Endothelial cell of umbilical vein (primary cell): ENCODE measurements around the gene LPP. TPM values are rescaled to one million over a fixed set of nuclear protein-coding genes. Genes with fewer than 3 reads are reported as not detected.

Experiments
- BruUV-seq: library from RNA; stranded (reverse); fragments of 400-500 nt; replicated peaks from 2 replicates; lab custom pipeline; 2021; lab: Mats Ljungman, UMichigan
- CTCF ChIA-PET: fragments of 300-600, 350-600 bp; sonication (Branson Sonifier 250); formaldehyde crosslinking; loops from one replicate; lab custom pipeline; 2021; ENCODE audit warnings: antibody characterized with exemption, inconsistent platforms; lab: Charles Lee
- POLR2A ChIA-PET: fragments of 300-600, 350-600 bp; sonication (Branson Sonifier 250); formaldehyde crosslinking; loops from one replicate; lab custom pipeline; 2021; ENCODE audit warnings: antibody characterized with exemption, inconsistent platforms; lab: Charles Lee
- DNase-seq: peaks from one replicate; pipeline ENCODE4 v3.0.0-alpha.2; 2011; ENCODE audit warnings: low read depth, low spot score
- FAIRE-seq: peaks from 2 replicates; lab custom pipeline; 2011; peaks lifted over from hg19 to GRCh38; lab: Jason Lieb, UNC
- H2AFZ ChIP-seq: 2 replicates; pipeline ENCODE4 v1.6.0; 2012; ENCODE audit warnings: low read depth, low read length, control low read depth, inconsistent platforms
- H3K27ac ChIP-seq: 2 replicates; pipeline ENCODE4 v1.5.1; 2011; ENCODE audit warnings: low read depth, mild to moderate bottlenecking, control low read depth, low read length, moderate library complexity; ENCODE audit not compliant: insufficient read depth
- H3K27me3 ChIP-seq, 2 experiments: 2 replicates each; pipeline versions ENCODE4 v1.6.0 to v1.6.1; 2011; ENCODE audit warnings: low read length in 2 of 2, mixed read lengths in 1 of 2; ENCODE audit not compliant: control insufficient read depth in 2 of 2, insufficient read depth in 2 of 2
- H3K36me3 ChIP-seq, 2 experiments: 2 replicates in 1 of 2; 3 replicates in 1 of 2; pipeline ENCODE4 v1.5.1; 2011; ENCODE audit warnings: low read length in 2 of 2, mild to moderate bottlenecking in 1 of 2, moderate library complexity in 1 of 2; ENCODE audit not compliant: control insufficient read depth in 2 of 2, insufficient read depth in 2 of 2; ENCODE audit errors: extremely low read depth in 1 of 2
- H3K4me1 ChIP-seq: 3 replicates; pipeline ENCODE4 v1.5.1; 2011; ENCODE audit warnings: mild to moderate bottlenecking, low read length; ENCODE audit not compliant: control insufficient read depth, insufficient read depth; ENCODE audit errors: extremely low read depth
- H3K4me2 ChIP-seq: 2 replicates; pipeline ENCODE4 v1.6.1; 2011; ENCODE audit warnings: low read length, control low read depth, mixed read lengths; ENCODE audit not compliant: insufficient read depth
- H3K4me3 ChIP-seq, 3 experiments: fragments of 200-600 bp in 1 of 3; sonication (generic), shearing (Covaris generic) in 1 of 3; replicated peaks in 1 of 3; 2 replicates each; pipeline ENCODE4 v1.5.1; 2011 to 2016; ENCODE audit warnings: control low read depth in 3 of 3, low read length in 3 of 3, mild to moderate bottlenecking in 2 of 3, inconsistent platforms in 1 of 3, low read depth in 1 of 3, moderate library complexity in 1 of 3; ENCODE audit not compliant: insufficient read depth in 1 of 3
- H3K79me2 ChIP-seq: 2 replicates; pipeline ENCODE4 v1.6.0; 2012; ENCODE audit warnings: low read length, inconsistent platforms; ENCODE audit not compliant: control insufficient read depth, insufficient read depth
- H3K9ac ChIP-seq: replicated peaks from 2 replicates; pipeline ENCODE3; 2011; ENCODE audit warnings: low read length, control low read depth; ENCODE audit not compliant: insufficient read depth; ENCODE audit errors: extremely low read depth
- H3K9me1 ChIP-seq: replicated peaks from 3 replicates; pipeline ENCODE4 v1.6.0; 2011; ENCODE audit warnings: mild to moderate bottlenecking, low read length; ENCODE audit not compliant: control insufficient read depth, insufficient read depth; ENCODE audit errors: extremely low read depth
- H3K9me3 ChIP-seq: replicated peaks from 2 replicates; pipeline ENCODE4 v1.5.1; 2012; ENCODE audit warnings: low read length, inconsistent platforms; ENCODE audit not compliant: control insufficient read depth, insufficient read depth
- H4K20me1 ChIP-seq: replicated peaks from 2 replicates; pipeline ENCODE3; 2011; ENCODE audit warnings: mild to moderate bottlenecking, low read length; ENCODE audit not compliant: control insufficient read depth, insufficient read depth; ENCODE audit errors: extremely low read depth
- CTCF ChIP-seq, 2 donors: IDR thresholded peaks; 1 replicate in 1 of 2; 2 replicates in 1 of 2; pipeline ENCODE4 v1.5.1; 2011; ENCODE audit warnings: low read length in 2 of 2, mild to moderate bottlenecking in 2 of 2, moderate library complexity in 2 of 2, control low read depth in 1 of 2, inconsistent platforms in 1 of 2, low read depth in 1 of 2; ENCODE audit not compliant: insufficient read depth in 1 of 2; ENCODE audit errors: extremely low read depth in 1 of 2
- EZH2 ChIP-seq: IDR thresholded peaks from 2 replicates; pipeline ENCODE4 v1.6.1; 2012; ENCODE audit warnings: borderline replicate concordance, low read depth, mild to moderate bottlenecking, moderate library complexity, low read length, inconsistent platforms; ENCODE audit not compliant: severe bottlenecking
- GATA2 ChIP-seq: IDR thresholded peaks from 2 replicates; pipeline ENCODE4 v1.7.0; 2011; ENCODE audit warnings: low read depth, mild to moderate bottlenecking, moderate library complexity, mixed read lengths, low read length; ENCODE audit not compliant: insufficient read length, insufficient read depth
- JUN ChIP-seq: IDR thresholded peaks from 2 replicates; pipeline ENCODE4 v1.6.1; 2011; ENCODE audit warnings: borderline replicate concordance, low read depth; ENCODE audit not compliant: insufficient read length, insufficient read depth
- POLR2AphosphoS5 ChIP-seq: IDR thresholded peaks from 2 replicates; pipeline ENCODE4 v1.6.1; 2012; ENCODE audit warnings: low read depth, mild to moderate bottlenecking, control low read depth, low read length, moderate library complexity; ENCODE audit not compliant: insufficient read depth
- dilution Hi-C: fragments of 300-500 bp; cut with MboI; formaldehyde crosslinking; loops from one replicate; pipeline ENCODE4 v1.15.0; 2019; ENCODE audit warnings: low sequenced_read_pairs; ENCODE audit not compliant: extremely low pct_ligation_motif_present
- intact Hi-C: fragments of 100-400 bp; cut with micrococcal nuclease; formaldehyde crosslinking; loops from one replicate; pipeline ENCODE4 v1.10.0; 2022
- polyA plus RNA-seq, 4 experiments: library from polyadenylated mRNA; depleted of rRNA in 3 of 4; stranded (reverse) in 3 of 4; unstranded in 1 of 4; fragments of >200 nt; gene quantifications; 2 replicates each; pipeline versions ENCODE4 v1.2.1 to v1.2.3, GENCODE V29; 2011 to 2012; ENCODE audit warnings: missing spikeins in 1 of 4
- total RNA-seq: library from RNA; stranded (reverse); gene quantifications from 2 replicates; pipeline ENCODE4 v1.2.3, GENCODE V29; 2021

Gene LPP
- total and polyA plus RNA-seq, 2 donors (not counting 3 experiments of a cell fraction or from before 2014, with no cell fraction given) = 16.9 to 153 TPM

- H3K79me2 ChIP-seq = no peaks in the 10 kb centered on the region
- H3K9ac ChIP-seq = peak overlapping the region; percentile 4
- TF ChIP-seq GATA2 = peak; percentile 28
- no peak for TF ChIP-seq CTCF (IDR thresholded peaks at IDR 0.05; ENCODE audit: extremely low read depth in 1 of 2, insufficient read depth in 1 of 2, low read depth in 1 of 2, low read length in 2 of 2)
- TF ChIP-seq JUN = peak; percentile 63
- no peak for TF ChIP-seq EZH2
- TF ChIP-seq POLR2AphosphoS5 = peak; percentile 31
- peak; percentile 83 for DNase-seq
- H3K27me3 ChIP-seq = no peaks in the 10 kb centered on the region
- H2AFZ ChIP-seq = no peak overlapping the region
- H3K4me1 ChIP-seq = peaks cover 25% of the 10 kb centered on the region
- no peak overlapping the region for H3K4me3 ChIP-seq
- peak overlapping the region; percentile 33 for H3K27ac ChIP-seq
- dilution Hi-C loops (no loop called here), intact Hi-C loops (loop anchor here (1.0 to 5.0 kb wide), 11 partner anchors 24 to 766 kb away; partner anchors contain the start of gene LPP)
- H3K36me3 ChIP-seq = no peaks in the 10 kb centered on the region
- CTCF ChIA-PET = interaction anchor here (0.9 to 1.3 kb wide), 6 partner anchors 8 to 769 kb away, joined by 3 to 6 read pairs (median 3); no protein-coding TSS in a partner anchor
- peak overlapping the region; percentile 1 for H3K4me2 ChIP-seq
- POLR2A ChIA-PET = interaction anchor here (0.7 kb wide), 1 partner anchor 51 kb away, joined by 4 read pairs; no protein-coding TSS in a partner anchor
- BruUV-seq = no TSS peak
- H4K20me1 ChIP-seq = no peaks in the 10 kb centered on the region
- H3K9me1 ChIP-seq = no peaks in the 10 kb centered on the region
- H3K9me3 ChIP-seq = no peaks in the 10 kb centered on the region
- peak; percentile 76 for FAIRE-seq
Observed at GRCh38 chr3:188507244-188507720, 353.3 kb downstream of the LPP start.
